ENCODE measurements around the gene ATG2B. TPM values are rescaled to one million over a fixed set of nuclear protein-coding genes. Genes with fewer than 3 reads are reported as not detected.

The ATG2B gene
- total RNA-seq, 1 experiment from 2014 or later, result 19.4 TPM

DNA sequence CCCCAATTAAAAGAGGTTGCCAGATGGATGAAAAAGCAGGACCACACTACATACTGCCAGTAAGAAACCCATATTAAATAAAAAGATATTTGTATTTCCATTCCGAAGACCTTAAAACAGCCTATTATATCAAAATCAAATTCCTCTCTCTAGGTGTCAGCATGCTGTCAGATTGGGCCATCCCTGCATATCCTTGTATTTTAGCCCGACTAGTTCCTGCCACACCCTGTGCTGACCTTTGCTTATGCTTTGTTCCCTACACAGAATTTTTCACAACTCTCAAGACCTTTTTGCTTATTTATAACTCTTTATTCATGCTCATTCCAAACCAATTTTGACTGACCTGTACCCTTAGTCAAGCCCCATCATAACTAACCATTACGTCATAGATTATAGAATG is 13.0 kb upstream of the ATG2B start:
- no TSS peak for BruUV-seq (replicated peaks)
- CTCF ChIA-PET, result no interaction called here

DNA sequence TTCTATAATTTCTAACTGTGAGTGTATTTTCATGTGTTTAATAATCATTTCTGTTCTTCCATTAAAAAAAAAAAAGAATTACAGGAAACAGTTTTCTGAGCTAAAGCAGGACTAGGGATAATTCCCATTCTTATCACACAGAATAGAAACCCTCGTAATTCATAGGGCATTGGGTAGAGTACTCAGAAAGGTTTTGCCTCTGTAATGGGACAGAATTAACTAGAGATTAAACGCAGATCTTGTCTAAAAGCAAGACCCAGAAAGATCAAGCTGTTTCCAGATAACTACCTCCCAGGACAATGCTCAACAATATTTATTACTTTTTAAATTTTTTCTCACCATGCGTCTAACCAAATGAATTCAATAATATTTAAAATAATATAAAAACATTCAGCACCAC is 10.4 kb upstream of the ATG2B start:
- Mint-ChIP-seq H3K4me1 (ENCODE audit: low read depth, unreplicated experiment) (no peaks in the 10 kb centered on the region), H3K27ac (ENCODE audit: unreplicated experiment) (no peak overlapping the region), H3K9me3 (ENCODE audit: unreplicated experiment) (no peaks in the 10 kb centered on the region), H3K36me3 (ENCODE audit: insufficient read depth, unreplicated experiment) (peaks cover 5% of the 10 kb centered on the region), H3K27me3 (ENCODE audit: insufficient read depth, unreplicated experiment) (no peaks in the 10 kb centered on the region), H3K4me3 (ENCODE audit: unreplicated experiment) (no peak overlapping the region)
- intact Hi-C loops (cut with micrococcal nuclease; ENCODE audit: unreplicated experiment), result no loop called here
- ChIA-PET CTCF (no interaction called here), POLR2A (no interaction called here)
- Histone ChIP-seq H3K36me3 (ENCODE audit: control insufficient read depth, insufficient read depth, low read length) (no peaks in the 10 kb centered on the region), H3K27me3 (replicated peaks; ENCODE audit: control insufficient read depth, insufficient read depth, low read length) (no peaks in the 10 kb centered on the region), H3K9me3 (no peaks in the 10 kb centered on the region), H3K4me3 (ENCODE audit: low read depth, low read length) (no peak overlapping the region), H3K4me1 (no peaks in the 10 kb centered on the region)
- no peak for DNase-seq
- no TSS peak for BruUV-seq (replicated peaks)
- TF ChIP-seq, protein P1, sequence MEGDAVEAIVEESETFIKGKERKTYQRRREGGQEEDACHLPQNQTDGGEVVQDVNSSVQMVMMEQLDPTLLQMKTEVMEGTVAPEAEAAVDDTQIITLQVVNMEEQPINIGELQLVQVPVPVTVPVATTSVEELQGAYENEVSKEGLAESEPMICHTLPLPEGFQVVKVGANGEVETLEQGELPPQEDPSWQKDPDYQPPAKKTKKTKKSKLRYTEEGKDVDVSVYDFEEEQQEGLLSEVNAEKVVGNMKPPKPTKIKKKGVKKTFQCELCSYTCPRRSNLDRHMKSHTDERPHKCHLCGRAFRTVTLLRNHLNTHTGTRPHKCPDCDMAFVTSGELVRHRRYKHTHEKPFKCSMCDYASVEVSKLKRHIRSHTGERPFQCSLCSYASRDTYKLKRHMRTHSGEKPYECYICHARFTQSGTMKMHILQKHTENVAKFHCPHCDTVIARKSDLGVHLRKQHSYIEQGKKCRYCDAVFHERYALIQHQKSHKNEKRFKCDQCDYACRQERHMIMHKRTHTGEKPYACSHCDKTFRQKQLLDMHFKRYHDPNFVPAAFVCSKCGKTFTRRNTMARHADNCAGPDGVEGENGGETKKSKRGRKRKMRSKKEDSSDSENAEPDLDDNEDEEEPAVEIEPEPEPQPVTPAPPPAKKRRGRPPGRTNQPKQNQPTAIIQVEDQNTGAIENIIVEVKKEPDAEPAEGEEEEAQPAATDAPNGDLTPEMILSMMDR (IDR thresholded peaks at IDR 0.05; ENCODE audit: insufficient read depth in 1 of 2, low read depth in 1 of 2, low read length in 1 of 2, severe bottlenecking in 1 of 2, unreplicated experiment in 1 of 2), result no peak

More for the DNA sequence above, 13.0 kb upstream of the ATG2B start:
- no peak overlapping the region for H3K4me3 ChIP-seq (ENCODE audit: low read depth, low read length)
- intact Hi-C loops (cut with micrococcal nuclease; ENCODE audit: unreplicated experiment), result no loop called here
- Mint-ChIP-seq H3K4me1 (ENCODE audit: low read depth, unreplicated experiment) (no peaks in the 10 kb centered on the region), H3K9me3 (ENCODE audit: unreplicated experiment) (no peaks in the 10 kb centered on the region), H3K27ac (ENCODE audit: unreplicated experiment) (no peak overlapping the region), H3K36me3 (ENCODE audit: insufficient read depth, unreplicated experiment) (peaks cover 5% of the 10 kb centered on the region), H3K4me3 (ENCODE audit: unreplicated experiment) (no peak overlapping the region), H3K27me3 (ENCODE audit: insufficient read depth, unreplicated experiment) (no peaks in the 10 kb centered on the region)
- no peaks in the 10 kb centered on the region for H3K9me3 ChIP-seq
- no peaks in the 10 kb centered on the region for H3K27me3 ChIP-seq (replicated peaks; ENCODE audit: control insufficient read depth, insufficient read depth, low read length)
- DNase-seq, result no peak
- TF ChIP-seq, protein P1 (IDR thresholded peaks at IDR 0.05; ENCODE audit: insufficient read depth in 1 of 2, low read depth in 1 of 2, low read length in 1 of 2, severe bottlenecking in 1 of 2, unreplicated experiment in 1 of 2), result no peak
- H3K4me1 ChIP-seq, result no peaks in the 10 kb centered on the region
- POLR2A ChIA-PET, result no interaction called here
- H3K36me3 ChIP-seq (ENCODE audit: control insufficient read depth, insufficient read depth, low read length), result no peaks in the 10 kb centered on the region

DNA sequence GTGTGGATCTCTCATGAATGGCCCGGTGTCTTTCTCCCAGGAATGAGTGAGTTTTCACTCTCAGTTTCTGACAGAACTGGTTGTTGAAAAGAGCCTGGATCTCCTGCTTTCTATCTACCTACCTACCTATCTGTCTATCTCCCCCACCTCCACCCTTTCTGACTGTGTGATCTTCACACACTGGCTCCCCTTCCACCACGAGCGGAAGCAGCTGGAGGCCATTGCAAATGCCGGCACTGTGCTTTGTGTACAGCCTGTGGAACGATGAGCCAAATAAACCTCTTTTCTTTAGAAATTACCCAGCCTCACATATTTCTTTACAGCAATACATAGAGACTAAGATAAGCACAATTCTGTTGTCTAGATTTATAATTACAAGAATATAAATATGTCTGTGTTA is 7.4 kb upstream of the ATG2B start:
- no TSS peak for BruUV-seq (replicated peaks)
- Mint-ChIP-seq H3K27me3 (ENCODE audit: insufficient read depth, unreplicated experiment) (no peaks in the 10 kb centered on the region), H3K4me1 (ENCODE audit: low read depth, unreplicated experiment) (peaks cover 1% of the 10 kb centered on the region), H3K4me3 (ENCODE audit: unreplicated experiment) (no peak overlapping the region), H3K36me3 (ENCODE audit: insufficient read depth, unreplicated experiment) (peaks cover 9% of the 10 kb centered on the region), H3K9me3 (ENCODE audit: unreplicated experiment) (no peaks in the 10 kb centered on the region), H3K27ac (ENCODE audit: unreplicated experiment) (no peak overlapping the region)
- ChIA-PET POLR2A (no interaction called here), CTCF (no interaction called here)
- TF ChIP-seq, protein P1 (IDR thresholded peaks at IDR 0.05; ENCODE audit: insufficient read depth in 1 of 2, low read depth in 1 of 2, low read length in 1 of 2, severe bottlenecking in 1 of 2, unreplicated experiment in 1 of 2), result no peak
- no peaks in the 10 kb centered on the region for H3K27me3 ChIP-seq (replicated peaks; ENCODE audit: control insufficient read depth, insufficient read depth, low read length)
- no peak overlapping the region for H3K4me3 ChIP-seq (ENCODE audit: low read depth, low read length)
- H3K4me1 ChIP-seq, result 0 out of 2 replicates have a peak, but pooled peaks cover 4% of the 10 kb centered on the region
- DNase-seq, result no peak
- no peaks in the 10 kb centered on the region; the same call in 1 of the 2 replicates for H3K36me3 ChIP-seq (ENCODE audit: control insufficient read depth, insufficient read depth, low read length)
- H3K9me3 ChIP-seq, result no peaks in the 10 kb centered on the region
- intact Hi-C loops (cut with micrococcal nuclease; ENCODE audit: unreplicated experiment), result no loop called here

Data from Caco-2 (cell line).